WTC11 (cell line): Measurements from ENCODE around the gene AGMAT. TPM values are rescaled to one million over a fixed set of nuclear protein-coding genes. Genes with fewer than 3 reads are reported as not detected.

Experiments
- ATAC-seq: fragments of 200-7000 bp; cut with Tn5 transposase; 2 replicates; pipeline ENCODE4 v1.10.0; 2021; ENCODE audit warnings: mild to moderate bottlenecking, moderate library complexity
- CTCF ChIA-PET: fragments of 300-600 bp; sonication (Branson Sonifier 250); formaldehyde crosslinking; loops from one replicate; lab custom pipeline; 2021; ENCODE audit warnings: antibody characterized with exemption; lab: Charles Lee
- POLR2A ChIA-PET: fragments of 350-600 bp; sonication (Branson Sonifier 250); formaldehyde crosslinking; loops from one replicate; lab custom pipeline; 2021; ENCODE audit warnings: antibody characterized with exemption; lab: Charles Lee
- DNase-seq: peaks from one replicate; pipeline ENCODE4 v3.0.0; 2021; ENCODE audit warnings: low spot score
- H3K27ac Mint-ChIP-seq: 2 replicates; pipeline ENCODE4 v1.8.0; 2021; ENCODE audit warnings: mixed read lengths
- H3K27me3 Mint-ChIP-seq: 2 replicates; pipeline ENCODE4 v1.8.0; 2021; ENCODE audit warnings: low read depth, mild to moderate bottlenecking, moderate library complexity, mixed read lengths
- H3K36me3 Mint-ChIP-seq: 2 replicates; pipeline ENCODE4 v1.8.0; 2021; ENCODE audit warnings: mixed read lengths
- H3K4me1 Mint-ChIP-seq: 2 replicates; pipeline ENCODE4 v1.8.0; 2022; ENCODE audit warnings: mixed read lengths
- H3K4me3 Mint-ChIP-seq: 2 replicates; pipeline ENCODE4 v1.8.0; 2021; ENCODE audit warnings: mild to moderate bottlenecking, moderate library complexity, mixed read lengths
- H3K9me3 Mint-ChIP-seq: 2 replicates; pipeline ENCODE4 v1.8.0; 2021; ENCODE audit warnings: mixed read lengths
- ATF1 ChIP-seq: sonication (generic); formaldehyde crosslinking; IDR thresholded peaks from 2 replicates; pipeline ENCODE4 v1.8.1; 2023; ENCODE audit warnings: mild to moderate bottlenecking, moderate library complexity, missing genetic modification reagents
- FOXP4 ChIP-seq: sonication (generic); formaldehyde crosslinking; IDR thresholded peaks from 2 replicates; pipeline ENCODE4 v1.8.0; 2022; ENCODE audit warnings: mild to moderate bottlenecking, missing genetic modification reagents
- GABPB1 ChIP-seq: sonication (generic); formaldehyde crosslinking; IDR thresholded peaks from 2 replicates; pipeline ENCODE4 v1.8.1; 2023; ENCODE audit warnings: mild to moderate bottlenecking, missing genetic modification reagents
- KAT7 ChIP-seq: sonication (generic); formaldehyde crosslinking; IDR thresholded peaks from 2 replicates; pipeline ENCODE4 v1.8.1; 2023; ENCODE audit warnings: missing genetic modification reagents, mild to moderate bottlenecking, borderline replicate concordance
- NR2C2 ChIP-seq: sonication (generic); formaldehyde crosslinking; IDR thresholded peaks from 2 replicates; pipeline ENCODE4 v1.8.0; 2022; ENCODE audit warnings: mild to moderate bottlenecking, missing genetic modification reagents
- PRDM15 ChIP-seq: sonication (generic); formaldehyde crosslinking; IDR thresholded peaks from 2 replicates; pipeline ENCODE4 v1.8.0; 2022; ENCODE audit warnings: missing genetic modification reagents
- RORB ChIP-seq: fragments of 250-450 bp; sonication (Bioruptor Pico); IDR thresholded peaks from 2 replicates; pipeline ENCODE4 v1.9.0; 2021; ENCODE audit warnings: mild to moderate bottlenecking
- SMAD3 ChIP-seq: sonication (generic); formaldehyde crosslinking; IDR thresholded peaks from 2 replicates; pipeline ENCODE4 v1.8.0; 2022; ENCODE audit warnings: missing genetic modification reagents, mild to moderate bottlenecking, borderline replicate concordance
- TCF7 ChIP-seq: sonication (generic); formaldehyde crosslinking; IDR thresholded peaks from 2 replicates; pipeline ENCODE4 v1.8.0; 2022; ENCODE audit warnings: mild to moderate bottlenecking, low read depth, missing genetic modification reagents, moderate library complexity
- ZBTB43 ChIP-seq: sonication (generic); formaldehyde crosslinking; IDR thresholded peaks from 2 replicates; pipeline ENCODE4 v1.8.1; 2023; ENCODE audit warnings: mild to moderate bottlenecking, missing genetic modification reagents
- ZMAT4 ChIP-seq: fragments of 250-450 bp; sonication (Bioruptor Pico); IDR thresholded peaks from 2 replicates; pipeline ENCODE4 v1.9.0; 2021; ENCODE audit warnings: mild to moderate bottlenecking
- ZNF396 ChIP-seq: fragments of 250-450 bp; sonication (Bioruptor Pico); IDR thresholded peaks from 2 replicates; pipeline ENCODE4 v1.8.0; 2021; ENCODE audit warnings: mild to moderate bottlenecking, moderate library complexity, borderline replicate concordance
- ZSCAN18 ChIP-seq: fragments of 250-450 bp; sonication (Bioruptor Pico); IDR thresholded peaks from 2 replicates; pipeline ENCODE4 v2.1.2; 2022; ENCODE audit warnings: mild to moderate bottlenecking, moderate library complexity
- total RNA-seq: library from RNA; stranded (reverse); gene quantifications from 3 replicates; pipeline ENCODE4 v1.2.3, GENCODE V29; 2021

Gene AGMAT
- total RNA-seq, 1 experiment from 2014 or later: 5.5 TPM

- H3K4me3 Mint-ChIP-seq: no peak overlapping the region
- H3K27me3 Mint-ChIP-seq: no peaks in the 10 kb centered on the region
- H3K27ac Mint-ChIP-seq: peak overlapping the region; percentile 71; the same call in 1 of the 2 replicates
- ChIA-PET POLR2A (interaction anchor here (0.6 kb wide), 1 partner anchor 34 kb away, joined by 3 read pairs; no protein-coding TSS in a partner anchor), CTCF (no interaction called here)
- H3K36me3 Mint-ChIP-seq: peaks cover 25% of the 10 kb centered on the region
- H3K4me1 Mint-ChIP-seq: no peaks in the 10 kb centered on the region
- TF ChIP-seq PRDM15 (no peak), TCF7 (no peak), NR2C2 (CRISPR knock-in tag) (no peak), FOXP4 (CRISPR knock-in tag) (no peak)
- TF ChIP-seq, all 79 proteins: peak for 0
- DNase-seq: no peak
- no peak for ATAC-seq
- no peaks in the 10 kb centered on the region for H3K9me3 Mint-ChIP-seq
Measured at GRCh38 chr1:15538771-15539170, 46.1 kb downstream of the AGMAT start.

GRCh38 chr1:15531682-15532081 is 53.2 kb downstream of the AGMAT start:
- no peak overlapping the region for H3K27ac Mint-ChIP-seq
- DNase-seq (no peak), ATAC-seq (no peak)
- no peaks in the 10 kb centered on the region for H3K9me3 Mint-ChIP-seq
- H3K4me3 Mint-ChIP-seq: no peak overlapping the region
- H3K4me1 Mint-ChIP-seq: peaks cover 8% of the 10 kb centered on the region
- ChIA-PET POLR2A (no interaction called here), CTCF (no interaction called here)
- H3K27me3 Mint-ChIP-seq: no peaks in the 10 kb centered on the region
- peaks cover 9% of the 10 kb centered on the region for H3K36me3 Mint-ChIP-seq
- TF ChIP-seq ZMAT4 (CRISPR knock-in tag) (no peak), PRDM15 (no peak), SMAD3 (CRISPR knock-in tag) (no peak), KAT7 (CRISPR knock-in tag) (no peak), RORB (CRISPR knock-in tag) (no peak), ZBTB43 (no peak), ZNF396 (CRISPR knock-in tag) (no peak), ATF1 (CRISPR knock-in tag) (no peak), GABPB1 (no peak), ZSCAN18 (CRISPR knock-in tag) (no peak)
